Fibroblast of skin of right biceps (primary cell): Measurements from ENCODE around the gene ABCC8.
"Not testable (repeated sequence)": the region's sequence is repeated elsewhere in the genome, so short reads cannot be mapped to it uniquely, and the experiment has no call there.

Experiments used
- DNase-seq: peaks from one replicate; pipeline ENCODE4 v3.0.0-alpha.2; 2013

Gene ABCC8

DNA sequence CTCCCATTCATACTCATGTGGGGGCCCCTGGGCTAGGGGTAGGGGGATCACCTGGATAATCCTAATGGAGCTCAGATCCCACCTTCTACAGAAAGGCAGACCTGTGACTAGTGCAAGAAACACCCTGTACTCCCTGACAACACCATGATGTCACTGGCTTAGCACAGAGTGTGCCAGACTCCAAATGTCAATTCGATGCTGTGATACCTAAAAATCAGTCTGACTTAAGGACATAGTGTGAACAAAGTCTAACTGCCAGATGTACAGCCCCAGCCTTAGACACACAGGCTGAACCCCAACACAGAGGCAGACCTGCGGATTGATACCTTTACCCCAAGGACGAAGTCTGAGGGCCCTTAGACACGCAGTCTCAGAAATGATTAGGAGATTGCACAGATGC, 8.5 kb downstream of the ABCC8 start:
- DNase-seq = no peak

DNA sequence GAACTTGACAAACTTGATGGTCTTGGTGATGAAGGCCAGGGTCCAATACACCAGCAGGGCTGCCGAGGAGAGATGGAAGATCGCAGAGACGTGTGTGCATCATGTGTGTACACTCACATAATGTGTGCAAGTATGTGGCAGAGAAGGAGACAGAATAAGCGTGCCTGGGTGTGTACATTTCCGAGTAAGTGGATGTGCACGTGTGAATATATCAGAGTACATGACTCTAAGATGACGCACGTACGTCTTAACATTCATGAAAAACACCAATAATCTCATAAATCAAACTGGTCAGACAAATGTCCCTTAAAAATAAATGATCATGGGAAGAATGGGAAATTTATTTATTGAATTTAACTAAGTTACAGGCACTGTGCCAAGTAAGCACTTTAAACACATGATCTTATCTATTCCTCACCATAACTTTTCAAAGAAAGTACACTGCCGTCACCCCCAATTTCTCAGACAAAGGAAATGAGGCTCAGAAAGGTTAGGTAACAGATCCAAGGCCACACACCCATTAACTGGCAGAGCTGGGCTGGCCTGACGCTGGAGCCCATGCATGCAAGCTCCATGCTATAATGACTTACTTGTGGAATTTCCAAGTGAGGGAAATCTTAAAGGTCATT, 13.0 kb downstream of the ABCC8 start:
- DNase-seq = no peak

DNA sequence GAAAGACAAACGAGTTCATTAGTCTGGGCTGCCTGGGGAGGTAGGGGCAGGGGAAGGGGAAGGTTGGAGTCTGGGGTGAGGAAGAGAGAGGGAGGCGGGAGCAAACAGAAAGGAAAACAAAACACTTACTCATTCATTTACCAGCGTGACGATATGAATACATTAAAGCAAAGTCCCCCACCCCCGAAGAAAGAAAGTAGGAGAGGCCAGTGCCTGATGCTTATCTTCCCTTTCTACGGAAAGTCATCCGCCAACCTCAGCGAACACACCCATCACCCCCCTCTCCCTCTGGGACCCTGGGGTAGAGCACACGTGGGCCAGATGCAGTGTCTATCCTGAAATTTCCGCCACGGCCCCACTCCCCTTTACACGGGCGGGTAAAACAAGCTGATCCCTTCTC, 13.7 kb downstream of the ABCC8 start:
- DNase-seq = no peak

DNA sequence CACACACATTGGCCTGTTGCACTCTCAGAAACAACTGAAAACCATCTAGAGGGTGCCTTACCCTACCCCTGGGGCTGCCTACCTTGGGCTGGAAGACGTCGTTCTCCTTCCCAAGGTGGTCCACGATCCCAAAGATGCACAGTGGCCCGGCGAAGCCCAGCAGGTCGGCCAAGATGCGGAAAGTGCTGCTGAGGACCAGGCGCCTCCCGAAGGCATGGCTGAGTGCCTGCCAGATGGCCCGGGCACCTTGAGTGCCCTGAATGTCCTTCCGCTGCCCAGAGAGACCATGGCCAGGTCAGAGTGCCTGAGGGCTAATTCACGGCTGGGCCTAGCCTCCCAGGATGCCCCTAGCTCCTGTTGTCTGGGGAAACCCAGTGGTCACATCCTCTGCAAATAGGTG, 16.2 kb downstream of the ABCC8 start:
- no peak for DNase-seq

DNA sequence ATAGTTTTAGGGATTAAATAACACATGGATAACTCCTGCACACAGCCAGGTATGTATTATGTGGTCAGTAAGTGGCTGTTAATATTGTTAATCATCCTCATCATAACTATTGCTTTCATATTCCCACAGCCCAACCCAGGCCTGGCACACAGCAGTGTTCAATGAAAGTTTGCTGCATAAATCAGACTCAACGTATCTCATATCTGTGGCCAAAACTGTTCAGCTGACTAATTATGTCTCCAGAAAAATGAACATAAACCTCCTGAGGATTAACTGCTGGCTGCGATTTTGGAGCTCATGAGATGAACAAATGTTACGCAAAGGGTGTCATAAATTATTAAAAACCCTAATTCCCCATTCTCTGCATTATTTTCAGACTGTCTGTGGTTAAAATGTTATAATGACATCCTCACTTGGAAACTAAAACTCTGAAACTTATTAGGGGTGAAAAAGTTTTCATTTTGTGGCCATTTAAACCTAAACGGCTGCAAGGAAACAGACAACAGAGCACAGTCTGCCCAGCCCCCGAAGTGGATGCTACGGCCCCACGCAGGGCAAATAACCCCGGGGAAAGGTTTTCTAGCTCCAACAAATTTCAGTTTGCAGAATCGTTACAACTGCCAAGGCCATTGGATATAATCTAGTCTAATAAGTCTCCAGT, 17.3 kb downstream of the ABCC8 start:
- no peak for DNase-seq

DNA sequence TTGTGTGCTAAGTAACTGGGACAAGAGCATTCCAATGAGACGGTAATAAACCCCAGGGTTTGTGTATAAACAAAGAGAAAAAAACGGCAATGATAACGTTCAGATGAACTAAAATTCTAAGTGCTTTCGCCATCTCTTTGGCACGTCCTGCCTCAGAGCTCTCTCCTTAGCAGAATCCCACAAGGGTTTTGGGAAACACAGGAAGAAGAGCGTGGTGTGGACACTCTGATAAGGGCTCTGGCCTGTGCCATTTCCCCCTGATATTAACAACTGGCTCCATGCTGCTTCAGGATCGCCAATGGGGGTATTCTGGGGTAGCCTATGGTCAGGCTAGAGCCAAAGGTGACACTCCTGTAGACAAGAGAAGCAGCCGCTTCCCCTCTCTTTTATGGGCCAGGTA, 18.4 kb downstream of the ABCC8 start:
- DNase-seq = no peak

DNA sequence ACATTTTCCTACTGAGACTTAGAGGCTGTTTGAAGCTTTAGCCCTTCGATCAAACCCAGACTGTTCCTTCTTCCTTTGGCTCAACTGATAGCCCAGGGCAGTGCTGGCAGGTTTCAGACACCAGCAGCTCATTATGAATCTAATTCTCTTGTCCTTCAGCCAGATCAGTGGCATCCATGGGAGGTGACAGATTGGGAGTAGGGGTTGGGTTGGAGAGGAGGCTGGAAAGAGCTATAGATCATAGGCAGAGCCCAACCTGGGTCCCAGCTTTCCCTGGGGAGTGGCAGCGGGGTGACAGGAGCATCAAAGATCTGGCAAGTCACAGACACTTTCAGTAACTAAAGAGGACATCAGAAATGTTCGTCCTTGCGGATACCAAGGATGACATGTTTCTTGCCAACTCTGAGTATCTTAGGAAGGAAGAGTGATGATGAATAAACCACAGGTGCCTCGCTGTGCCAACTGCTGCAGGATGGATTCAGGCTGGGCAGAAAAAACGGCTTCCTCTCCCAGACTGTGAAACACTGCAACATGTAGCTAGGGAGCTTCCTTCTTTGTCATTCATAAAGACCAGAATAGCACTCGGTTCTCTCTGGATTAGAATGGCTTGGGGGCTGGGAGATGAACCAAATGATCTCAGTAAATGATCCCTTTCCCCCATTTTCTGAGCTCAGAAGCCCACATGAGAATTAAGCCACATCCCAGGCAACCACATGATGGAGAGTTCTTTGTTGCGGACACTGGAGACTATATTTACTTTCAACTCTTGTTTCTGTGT, 19.1 kb downstream of the ABCC8 start:
- no peak for DNase-seq

DNA sequence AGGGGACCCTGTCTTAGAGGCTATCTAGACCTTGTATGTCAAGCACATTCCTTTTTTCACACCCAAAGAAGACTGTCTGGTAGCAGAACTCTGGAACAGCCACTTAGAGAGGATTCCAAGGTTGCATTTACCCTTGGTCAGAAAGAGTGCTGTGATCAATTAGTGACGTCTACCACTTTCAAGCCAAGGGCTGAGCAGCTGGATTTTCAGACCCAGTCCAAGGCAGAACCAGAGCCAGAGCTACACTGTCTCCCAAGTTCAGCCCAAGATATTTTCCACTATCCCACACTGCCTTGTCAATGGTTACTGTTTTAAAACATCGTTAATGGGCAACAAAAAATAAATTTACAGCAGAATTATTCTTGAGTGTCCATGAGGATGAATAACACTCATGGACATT, 24.0 kb downstream of the ABCC8 start:
- DNase-seq = no peak

DNA sequence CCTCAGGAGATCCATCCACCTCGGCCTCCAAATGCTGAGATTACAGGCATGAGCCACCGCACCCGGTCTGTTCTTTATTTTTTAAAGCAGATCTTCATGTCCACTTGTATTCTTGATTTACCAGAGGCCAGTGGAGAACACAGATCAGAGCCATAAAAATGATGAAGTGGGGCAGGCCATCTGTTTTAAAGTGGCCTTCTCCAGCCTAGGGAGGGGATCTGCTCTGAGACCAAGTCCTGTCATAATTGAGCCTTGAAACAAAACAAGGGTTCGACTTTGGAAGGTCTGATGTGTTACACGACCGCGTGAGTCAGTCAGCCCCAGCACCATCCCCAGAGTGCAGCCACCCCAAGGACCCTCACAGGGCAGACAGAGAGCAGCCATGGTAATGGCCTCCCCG, 27.5 kb downstream of the ABCC8 start:
- DNase-seq = no peak

DNA sequence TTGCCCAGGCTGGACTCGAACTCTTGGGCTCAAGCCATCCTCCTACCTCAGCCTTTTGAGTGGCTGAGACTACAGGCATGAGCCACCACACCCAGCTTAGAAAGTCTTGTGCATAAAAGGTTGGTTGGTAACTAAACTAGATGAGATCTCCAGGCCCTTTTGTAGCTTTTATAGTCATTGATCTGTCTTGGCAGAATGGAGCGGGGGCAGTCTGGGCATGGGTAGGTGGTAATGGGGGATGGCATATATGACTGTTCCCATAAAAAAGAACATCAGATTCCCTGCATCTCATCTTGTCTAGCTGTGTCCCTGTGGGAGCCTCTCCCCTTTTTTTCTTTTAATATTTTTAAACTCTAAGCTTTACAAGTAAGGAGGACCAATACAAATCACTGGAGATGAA, 30.2 kb downstream of the ABCC8 start:
- no peak for DNase-seq

DNA sequence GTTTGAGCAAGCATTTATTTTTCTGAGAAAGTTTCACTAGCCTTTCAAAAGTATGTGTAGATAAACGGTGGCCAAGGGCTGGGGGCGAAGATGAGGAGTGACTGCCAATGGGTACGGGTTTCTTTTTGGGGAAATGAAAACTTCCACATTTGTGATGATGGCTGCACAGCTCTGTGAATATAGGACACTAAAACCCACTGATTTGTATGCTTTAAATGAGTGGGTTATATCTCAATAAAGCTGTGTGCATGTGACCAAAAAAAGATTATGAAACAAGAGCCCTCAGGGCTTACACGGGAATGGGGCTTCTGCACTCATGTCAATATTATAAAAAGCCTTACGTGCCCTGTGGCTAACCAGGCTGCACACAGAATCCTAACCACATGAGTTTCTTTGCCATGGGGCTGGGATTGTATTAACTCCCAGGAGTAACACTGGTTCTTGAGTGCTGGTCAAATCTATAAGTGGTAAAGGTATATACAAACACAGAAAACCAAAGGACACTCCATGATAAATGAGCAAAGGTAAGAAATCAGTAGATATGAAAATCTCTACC, 31.3 kb downstream of the ABCC8 start:
- DNase-seq = no peak

DNA sequence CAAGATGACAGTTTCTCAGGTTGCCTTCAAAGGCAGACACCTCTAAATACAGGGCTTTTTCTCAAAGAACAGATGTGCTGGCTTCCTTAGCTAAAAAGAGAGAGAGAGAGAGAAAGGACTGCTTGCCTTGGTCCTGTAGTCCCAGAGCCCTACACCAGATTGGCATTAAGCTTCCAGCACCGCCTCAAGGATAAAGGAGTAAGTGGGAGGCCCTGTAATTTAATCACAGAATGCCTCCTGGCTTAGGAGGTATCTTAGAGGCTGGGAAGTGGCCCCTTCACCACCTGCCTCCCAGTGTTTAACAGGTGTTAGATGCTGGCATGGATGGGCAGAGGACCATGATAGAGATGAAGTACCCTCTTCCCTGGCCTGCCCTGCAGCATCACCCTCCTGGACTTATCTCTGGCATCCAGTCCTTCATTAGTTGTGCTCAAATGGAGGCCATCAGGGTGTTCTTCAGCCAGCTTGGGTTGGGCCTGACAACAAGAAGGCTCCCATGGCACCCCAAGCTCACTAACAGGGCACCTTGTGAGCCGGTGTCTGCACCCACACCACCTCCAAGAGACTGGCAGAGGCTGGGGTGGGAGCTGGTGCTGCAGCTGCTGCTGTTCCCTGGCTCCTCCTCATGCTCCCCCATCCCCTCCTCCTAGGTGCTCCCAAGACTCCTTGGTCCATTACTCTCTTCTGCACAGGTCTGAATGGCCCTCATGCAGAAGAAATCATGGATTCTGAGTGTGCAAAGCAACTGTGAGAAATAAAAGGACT, 32.5 kb downstream of the ABCC8 start:
- DNase-seq = no peak

DNA sequence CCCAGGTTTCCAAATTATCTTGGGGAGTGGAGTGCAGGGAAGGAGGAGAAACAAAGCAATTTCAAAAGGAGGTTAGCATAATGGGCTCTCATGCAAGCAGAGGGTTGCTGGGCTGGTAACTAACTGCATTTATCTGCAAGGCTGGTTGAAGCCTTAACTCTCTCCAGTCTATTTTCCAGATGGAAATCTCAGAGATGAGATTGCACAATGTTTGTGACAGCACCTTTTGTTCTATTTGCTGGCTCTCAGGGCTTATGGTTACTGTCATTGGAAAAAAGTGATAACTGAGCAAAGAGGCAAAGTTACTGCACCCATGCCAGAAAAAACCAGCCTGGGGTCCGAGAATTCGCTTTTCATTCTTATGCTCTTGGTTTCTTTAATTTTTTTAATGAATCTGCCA, 33.2 kb downstream of the ABCC8 start:
- no peak for DNase-seq

DNA sequence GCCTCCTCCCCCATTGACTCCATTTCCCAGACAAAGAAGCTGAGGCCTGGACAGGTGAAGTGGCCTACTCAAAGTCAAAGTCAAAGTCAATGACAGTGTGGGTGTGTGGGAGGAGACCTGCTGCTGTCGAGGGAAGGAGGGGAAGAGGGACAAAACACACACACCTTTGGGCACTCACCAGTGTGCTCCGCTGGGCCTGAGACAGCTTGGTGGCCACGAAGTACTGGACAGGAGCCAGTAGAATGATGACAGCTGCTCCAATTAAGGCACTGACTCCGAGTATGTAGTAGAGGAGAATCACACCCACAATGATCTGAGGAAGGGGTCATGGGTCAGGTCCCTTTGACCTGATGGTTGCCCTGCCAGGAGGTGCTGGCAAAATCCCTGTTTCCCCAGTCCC, 33.6 kb downstream of the ABCC8 start:
- no peak for DNase-seq

DNA sequence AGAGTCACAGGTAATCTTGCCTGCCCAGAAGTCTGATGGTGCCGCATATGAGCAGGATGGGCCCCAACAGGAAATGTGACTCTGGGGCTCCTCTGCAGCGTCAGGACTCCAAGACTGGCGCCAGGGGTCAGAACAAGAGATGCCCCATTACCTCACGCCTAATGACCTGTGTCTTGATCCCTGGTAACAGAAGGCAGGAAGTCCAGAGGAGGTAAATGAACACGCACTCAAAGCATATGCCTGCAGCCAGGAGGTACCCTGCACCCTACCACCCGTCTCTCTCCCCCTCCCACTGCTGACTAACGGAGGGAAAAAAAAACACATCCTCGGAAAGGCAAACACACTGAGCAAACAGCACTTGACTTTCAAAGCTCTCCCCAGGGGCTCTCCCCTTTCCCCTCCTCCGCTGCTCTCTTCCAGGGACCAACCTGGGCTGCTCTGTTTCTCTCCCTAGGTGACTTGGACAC, 37.3 kb downstream of the ABCC8 start:
- DNase-seq = no peak

DNA sequence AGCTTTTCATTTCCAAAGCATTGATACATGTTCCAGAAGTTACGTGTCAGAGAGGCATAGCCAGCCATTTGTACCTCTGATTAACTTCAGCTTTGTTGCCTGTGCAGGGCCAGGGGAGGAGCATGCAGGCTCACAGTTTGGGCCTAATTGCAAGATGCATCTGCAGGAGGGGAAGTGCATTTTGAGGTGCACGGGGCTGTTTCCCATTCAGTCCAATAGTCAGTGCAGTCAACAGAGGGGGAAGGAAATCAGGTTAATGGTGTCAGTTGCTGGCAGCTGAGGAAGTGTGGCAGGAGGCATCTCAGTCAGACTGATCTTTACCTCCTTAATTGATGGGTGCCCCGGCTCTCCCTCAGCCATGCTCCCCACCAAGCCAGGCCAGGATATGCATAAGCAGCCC, 39.3 kb downstream of the ABCC8 start:
- DNase-seq = no peak

DNA sequence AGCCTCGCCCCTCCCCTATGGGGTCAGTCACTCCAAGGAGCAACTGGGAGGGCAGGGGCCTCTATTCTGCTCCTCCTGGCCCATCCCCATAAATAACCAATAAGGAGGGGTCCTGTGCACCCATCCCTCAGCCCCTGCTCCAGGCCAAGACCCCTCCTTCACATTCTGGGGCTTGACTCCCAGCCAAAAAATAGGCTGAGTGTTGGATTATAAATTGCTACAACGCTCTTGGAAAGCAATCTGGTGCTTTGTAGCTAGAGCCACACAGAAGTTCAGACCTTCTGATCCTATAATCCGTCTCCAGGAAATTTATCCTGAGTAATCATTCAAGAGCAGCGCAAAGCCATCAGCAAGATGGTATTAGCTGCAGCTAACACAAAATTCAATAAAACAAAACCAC, 42.5 kb downstream of the ABCC8 start:
- DNase-seq = no peak

DNA sequence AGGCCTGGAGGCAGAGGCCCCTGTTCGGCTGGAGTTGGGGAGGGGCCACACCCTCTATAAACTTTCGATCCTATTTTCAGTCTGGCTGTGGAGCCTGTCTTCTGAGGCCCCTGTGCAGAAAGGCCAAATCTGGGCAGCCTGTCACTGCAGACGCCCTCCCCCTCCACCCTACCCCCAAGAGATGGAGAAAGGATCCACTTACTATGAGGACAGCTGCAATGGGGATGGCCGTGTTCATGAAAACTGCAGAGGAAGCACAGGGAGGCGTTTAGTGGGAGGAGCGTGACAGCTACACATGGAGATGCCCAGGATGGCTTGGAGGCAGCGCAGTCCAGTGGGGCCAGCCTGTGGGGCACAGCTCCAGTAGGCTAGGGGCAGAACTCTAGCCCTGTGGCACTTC, 44.6 kb downstream of the ABCC8 start:
- no peak for DNase-seq

DNA sequence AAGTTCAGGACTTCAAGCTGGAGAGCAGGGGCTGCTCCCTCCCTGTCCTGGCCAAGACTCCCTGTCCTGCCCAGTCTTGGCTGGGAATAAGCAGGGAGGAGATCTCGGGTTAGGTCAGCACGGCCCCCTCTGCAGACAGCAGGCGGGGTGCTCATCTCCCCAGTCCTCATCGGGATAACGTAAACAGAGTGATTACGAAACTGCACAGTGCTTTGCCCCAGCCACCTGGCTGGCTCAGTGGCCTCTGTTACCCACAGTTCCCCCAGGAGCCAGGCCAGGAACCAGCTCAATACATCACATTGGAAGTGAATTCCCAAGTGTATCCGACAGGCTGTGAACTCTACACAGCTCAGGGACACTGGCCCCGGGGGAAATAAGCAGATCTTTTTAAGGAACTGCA, 45.5 kb downstream of the ABCC8 start:
- DNase-seq = no peak

DNA sequence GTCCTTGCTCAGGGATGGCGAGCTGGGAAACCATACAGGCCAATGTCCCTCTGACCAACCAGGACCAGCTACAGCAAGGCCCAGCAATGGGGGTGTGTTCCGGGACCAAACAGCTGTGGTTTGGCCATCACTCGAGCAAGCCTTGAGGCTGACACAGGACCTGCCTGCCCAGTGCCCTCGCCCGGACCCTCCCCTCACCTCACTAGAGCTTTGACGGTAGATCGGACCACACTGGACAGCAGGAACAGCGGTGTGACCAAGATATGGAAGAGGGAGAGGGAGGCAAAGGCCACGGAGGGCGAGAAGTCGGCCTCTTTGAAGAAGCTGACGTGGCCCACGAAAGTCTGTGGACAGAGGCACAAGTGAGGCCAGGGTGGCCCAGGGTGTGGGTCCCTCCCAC, 46.0 kb downstream of the ABCC8 start:
- no peak for DNase-seq

DNA sequence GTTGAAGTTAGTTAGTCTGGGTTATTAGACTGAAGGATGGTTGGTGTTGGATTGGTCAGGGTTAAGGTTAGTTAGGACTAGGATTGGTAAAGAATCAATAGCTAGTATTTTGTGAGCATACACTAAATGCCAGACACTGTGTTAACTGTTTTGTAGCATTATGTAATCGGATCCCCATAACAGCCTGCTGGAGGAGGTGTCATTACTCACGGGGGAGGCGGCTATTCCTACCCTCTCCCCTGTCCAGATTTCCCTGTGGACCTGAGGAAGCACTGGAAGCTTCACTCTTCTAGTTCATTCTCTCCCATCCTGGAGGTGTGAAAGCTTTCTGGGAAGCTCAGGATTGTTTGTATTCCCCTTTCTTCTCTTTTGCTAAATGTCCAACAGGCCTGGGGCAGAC, 47.7 kb downstream of the ABCC8 start:
- DNase-seq = no peak

DNA sequence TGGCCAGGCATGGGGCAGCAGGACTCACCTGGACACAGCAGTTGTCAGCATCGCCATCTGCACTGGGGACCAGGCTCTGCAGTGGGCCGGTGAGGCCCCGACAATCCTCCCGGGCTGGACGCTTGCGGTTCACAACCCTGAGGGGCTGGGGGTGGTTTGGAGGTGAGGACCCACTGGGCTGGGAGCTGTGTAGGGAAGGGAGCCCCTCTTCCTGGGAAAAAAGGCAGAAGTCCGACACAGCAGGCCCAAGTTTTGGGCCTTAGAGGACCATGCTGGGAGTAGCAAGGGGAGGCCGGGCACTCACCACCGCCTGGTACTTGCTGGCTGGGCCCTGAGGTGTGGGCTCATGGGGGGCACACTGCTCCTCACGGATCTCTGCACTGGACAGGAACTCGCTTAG, 48.4 kb downstream of the ABCC8 start:
- no peak for DNase-seq

DNA sequence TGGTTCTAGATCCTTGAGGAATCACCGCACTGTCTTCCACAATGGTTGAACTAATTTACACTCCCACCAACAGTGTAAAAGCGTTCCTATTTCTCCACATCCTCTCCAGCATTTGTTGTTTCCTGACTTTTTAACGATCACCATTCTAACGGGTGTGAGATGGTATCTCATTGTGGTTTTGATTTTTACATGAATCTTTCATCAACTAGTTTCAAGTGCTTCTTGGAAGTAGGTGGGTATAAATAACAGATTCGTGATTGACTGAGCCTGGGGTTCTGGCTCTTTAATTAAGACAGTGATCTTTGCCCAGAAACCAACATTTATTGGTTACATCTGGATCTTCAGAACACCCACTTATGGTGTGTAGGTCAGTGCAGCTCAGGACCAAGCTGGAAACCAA, 50.4 kb downstream of the ABCC8 start:
- DNase-seq = not testable (repeated sequence)
